ENCODE data around the gene NOS2. TPM values are rescaled to one million over a fixed set of nuclear protein-coding genes. Genes with fewer than 3 reads are reported as not detected.
"Not testable (repeated sequence)": the region's sequence is repeated elsewhere in the genome, so short reads cannot be mapped to it uniquely, and the experiment has no call there.

NOS2 gene
- total and polyA plus RNA-seq, 4 donors = 0.16 to 0.48 (median 0.37) TPM

- 85 to 87% methylated on average over 11 of the region's 11 CpGs for WGBS, 2 donors
- no peak overlapping the region for H3K27ac ChIP-seq (ENCODE audit: low read depth in 1 of 2, low read length in 2 of 2)
Observed at GRCh38 chr17:27768858-27769410, 31.4 kb downstream of the NOS2 start.

GRCh38 chr17:27766438-27766837 is 33.9 kb downstream of the NOS2 start:
- 88 to 94% methylated on average over 12 of the region's 12 CpGs for WGBS, 2 donors
- H3K36me3 ChIP-seq (ENCODE audit: control insufficient read depth in 1 of 2, insufficient read depth in 2 of 2, low read length in 1 of 2) = no peaks in the 10 kb centered on the region
- intact Hi-C loops (cut with DNase I) = no loop called here

More at GRCh38 chr17:27768858-27769410, 31.4 kb downstream of the NOS2 start:
- intact Hi-C loops (cut with DNase I) = no loop called here
- ATAC-seq (ENCODE audit: low FRiP score) = no peak
- H3K36me3 ChIP-seq (ENCODE audit: control insufficient read depth in 1 of 2, insufficient read depth in 2 of 2, low read length in 1 of 2) = no peaks in the 10 kb centered on the region
- H3K4me3 ChIP-seq (ENCODE audit: low read length in 2 of 2) = no peak overlapping the region
- H3K27me3 ChIP-seq (ENCODE audit: control insufficient read depth in 1 of 2, insufficient read depth in 2 of 2, low read length in 1 of 2) = no peaks in the 10 kb centered on the region
- H3K9me3 ChIP-seq (ENCODE audit: control insufficient read depth, low read length) = no peaks in the 10 kb centered on the region
- no peaks in the 10 kb centered on the region for H3K4me1 ChIP-seq (ENCODE audit: control insufficient read depth in 1 of 2, insufficient read depth in 2 of 2, low read length in 2 of 2)
- DNase-seq = no peak

GRCh38 chr17:27765353-27765752 is 35.0 kb downstream of the NOS2 start:
- no peaks in the 10 kb centered on the region for H3K4me1 ChIP-seq (ENCODE audit: control insufficient read depth in 1 of 2, insufficient read depth in 2 of 2, low read length in 2 of 2)
- WGBS, 2 donors = 85 to 89% methylated on average over 9 of the region's 9 CpGs
- no peak overlapping the region for H3K4me3 ChIP-seq (ENCODE audit: low read length in 2 of 2)
- no peak for DNase-seq
- no peaks in the 10 kb centered on the region for H3K36me3 ChIP-seq (ENCODE audit: control insufficient read depth in 1 of 2, insufficient read depth in 2 of 2, low read length in 1 of 2)
- no peak overlapping the region for H3K27ac ChIP-seq (ENCODE audit: low read depth in 1 of 2, low read length in 2 of 2)
- no peaks in the 10 kb centered on the region for H3K9me3 ChIP-seq (ENCODE audit: control insufficient read depth, low read length)
- no peaks in the 10 kb centered on the region for H3K27me3 ChIP-seq (ENCODE audit: control insufficient read depth in 1 of 2, insufficient read depth in 2 of 2, low read length in 1 of 2)
- intact Hi-C loops (cut with DNase I) = no loop called here
- no peak for ATAC-seq (ENCODE audit: low FRiP score)

More at GRCh38 chr17:27766438-27766837, 33.9 kb downstream of the NOS2 start:
- no peak for ATAC-seq (ENCODE audit: low FRiP score)
- Histone ChIP-seq H3K27ac (ENCODE audit: low read depth in 1 of 2, low read length in 2 of 2) (no peak overlapping the region), H3K9me3 (ENCODE audit: control insufficient read depth, low read length) (no peaks in the 10 kb centered on the region), H3K4me3 (ENCODE audit: low read length in 2 of 2) (no peak overlapping the region), H3K4me1 (ENCODE audit: control insufficient read depth in 1 of 2, insufficient read depth in 2 of 2, low read length in 2 of 2) (no peaks in the 10 kb centered on the region), H3K27me3 (ENCODE audit: control insufficient read depth in 1 of 2, insufficient read depth in 2 of 2, low read length in 1 of 2) (no peaks in the 10 kb centered on the region)
- DNase-seq = no peak

- Histone ChIP-seq H3K36me3 (ENCODE audit: control insufficient read depth in 1 of 2, insufficient read depth in 2 of 2, low read length in 1 of 2) (no peaks in the 10 kb centered on the region), H3K4me3 (ENCODE audit: low read length in 2 of 2) (no peak overlapping the region), H3K27ac (ENCODE audit: low read depth in 1 of 2, low read length in 2 of 2) (no peak overlapping the region), H3K9me3 (ENCODE audit: control insufficient read depth, low read length) (no peaks in the 10 kb centered on the region), H3K4me1 (ENCODE audit: control insufficient read depth in 1 of 2, insufficient read depth in 2 of 2, low read length in 2 of 2) (no peaks in the 10 kb centered on the region), H3K27me3 (ENCODE audit: control insufficient read depth in 1 of 2, insufficient read depth in 2 of 2, low read length in 1 of 2) (no peaks in the 10 kb centered on the region)
- WGBS, 2 donors = 75 to 78% methylated on average over 4 of the region's 4 CpGs
- intact Hi-C loops (cut with DNase I) = no loop called here
- ATAC-seq (ENCODE audit: low FRiP score) (no peak), DNase-seq (no peak)
Observed at GRCh38 chr17:27764589-27764988, 35.7 kb downstream of the NOS2 start.

- DNase-seq = no peak
- intact Hi-C loops (cut with DNase I) = no loop called here
- Histone ChIP-seq H3K9me3 (ENCODE audit: control insufficient read depth, low read length) (no peaks in the 10 kb centered on the region), H3K36me3 (ENCODE audit: control insufficient read depth in 1 of 2, insufficient read depth in 2 of 2, low read length in 1 of 2) (no peaks in the 10 kb centered on the region), H3K27ac (ENCODE audit: low read depth in 1 of 2, low read length in 2 of 2) (no peak overlapping the region), H3K4me1 (ENCODE audit: control insufficient read depth in 1 of 2, insufficient read depth in 2 of 2, low read length in 2 of 2) (no peaks in the 10 kb centered on the region), H3K27me3 (ENCODE audit: control insufficient read depth in 1 of 2, insufficient read depth in 2 of 2, low read length in 1 of 2) (no peaks in the 10 kb centered on the region), H3K4me3 (ENCODE audit: low read length in 2 of 2) (no peak overlapping the region)
- WGBS, 2 donors = 77 to 78% methylated on average over 12 of the region's 12 CpGs
- ATAC-seq (ENCODE audit: low FRiP score) = no peak
Observed at GRCh38 chr17:27762527-27763305, 37.6 kb downstream of the NOS2 start.

GRCh38 chr17:27760931-27761330 is 39.4 kb downstream of the NOS2 start:
- H3K4me3 ChIP-seq (ENCODE audit: low read length in 2 of 2); H3K9me3 ChIP-seq (ENCODE audit: control insufficient read depth, low read length); DNase-seq; H3K36me3 ChIP-seq (ENCODE audit: control insufficient read depth in 1 of 2, insufficient read depth in 2 of 2, low read length in 1 of 2); intact Hi-C loops (cut with DNase I); H3K4me1 ChIP-seq (ENCODE audit: control insufficient read depth in 1 of 2, insufficient read depth in 2 of 2, low read length in 2 of 2); H3K27me3 ChIP-seq (ENCODE audit: control insufficient read depth in 1 of 2, insufficient read depth in 2 of 2, low read length in 1 of 2); H3K27ac ChIP-seq (ENCODE audit: low read depth in 1 of 2, low read length in 2 of 2); ATAC-seq (ENCODE audit: low FRiP score): not testable (repeated sequence)
- WGBS, 2 donors = 85 to 89% methylated on average over 12 to 14 of the region's 15 CpGs

- no peaks in the 10 kb centered on the region for H3K36me3 ChIP-seq (ENCODE audit: control insufficient read depth in 1 of 2, insufficient read depth in 2 of 2, low read length in 1 of 2)
- WGBS, 2 donors = 50 to 59% methylated on average over 27 to 28 of the region's 28 CpGs
- H3K4me1 ChIP-seq (ENCODE audit: control insufficient read depth in 1 of 2, insufficient read depth in 2 of 2, low read length in 2 of 2) = no peaks in the 10 kb centered on the region
- no peaks in the 10 kb centered on the region for H3K9me3 ChIP-seq (ENCODE audit: control insufficient read depth, low read length)
- H3K27me3 ChIP-seq (ENCODE audit: control insufficient read depth in 1 of 2, insufficient read depth in 2 of 2, low read length in 1 of 2) = no peaks in the 10 kb centered on the region
- DNase-seq (peak; percentile 69 to 89), ATAC-seq (ENCODE audit: low FRiP score) (peak; percentile 40)
- intact Hi-C loops (cut with DNase I) = no loop called here
- H3K27ac ChIP-seq (ENCODE audit: low read depth in 1 of 2, low read length in 2 of 2) = no peak overlapping the region
- no peak overlapping the region for H3K4me3 ChIP-seq (ENCODE audit: low read length in 2 of 2)
Observed at GRCh38 chr17:27760069-27760885, 40.1 kb downstream of the NOS2 start.

GRCh38 chr17:27759528-27759927 is 40.8 kb downstream of the NOS2 start:
- intact Hi-C loops (cut with DNase I) = loop anchor here in 1 of 2 donors (5.0 kb wide), 2 partner anchors 107 to 123 kb away; no protein-coding TSS in a partner anchor
- DNase-seq (no peak), ATAC-seq (ENCODE audit: low FRiP score) (no peak)
- Histone ChIP-seq H3K27ac (ENCODE audit: low read depth in 1 of 2, low read length in 2 of 2) (no peak overlapping the region), H3K9me3 (ENCODE audit: control insufficient read depth, low read length) (no peaks in the 10 kb centered on the region), H3K4me3 (ENCODE audit: low read length in 2 of 2) (no peak overlapping the region), H3K36me3 (ENCODE audit: control insufficient read depth in 1 of 2, insufficient read depth in 2 of 2, low read length in 1 of 2) (no peaks in the 10 kb centered on the region), H3K27me3 (ENCODE audit: control insufficient read depth in 1 of 2, insufficient read depth in 2 of 2, low read length in 1 of 2) (no peaks in the 10 kb centered on the region), H3K4me1 (ENCODE audit: control insufficient read depth in 1 of 2, insufficient read depth in 2 of 2, low read length in 2 of 2) (no peaks in the 10 kb centered on the region)
- 81 to 86% methylated on average over 14 of the region's 14 CpGs for WGBS, 2 donors

Measured in aorta (tissue), 5 donors.